ENCODE measurements around the gene LDLRAD4.

LDLRAD4 gene

GRCh38 chr18:13270279-13270855 is 51.8 kb downstream of the LDLRAD4 start:
- H3K4me2 ChIP-seq (ENCODE audit: low read length), result no peak overlapping the region
- H3K27ac ChIP-seq, result no peak overlapping the region
- H3K9me3 ChIP-seq (ENCODE audit: control insufficient read depth, low read length), result no peaks in the 10 kb centered on the region
- H2AFZ ChIP-seq, result no peak overlapping the region
- no peaks in the 10 kb centered on the region for H3K36me3 ChIP-seq (ENCODE audit: control insufficient read depth, insufficient read depth, low read length)
- TF ChIP-seq CTCF (IDR thresholded peaks at IDR 0.05), result no peak
- peaks cover 9% of the 10 kb centered on the region for H3K79me2 ChIP-seq
- no peak overlapping the region for H3K9ac ChIP-seq
- no peaks in the 10 kb centered on the region for H3K4me1 ChIP-seq
- H3K27me3 ChIP-seq (ENCODE audit: control insufficient read depth, insufficient read depth, low read length), result no peaks in the 10 kb centered on the region
- no peak overlapping the region for H3K4me3 ChIP-seq (ENCODE audit: low read depth, low read length)

- no peaks in the 10 kb centered on the region for H3K4me1 ChIP-seq
- TF ChIP-seq CTCF (IDR thresholded peaks at IDR 0.05), result no peak
- H3K36me3 ChIP-seq (ENCODE audit: control insufficient read depth, insufficient read depth, low read length), result no peaks in the 10 kb centered on the region
Observed at GRCh38 chr18:13271302-13271911, 52.8 kb downstream of the LDLRAD4 start.

GRCh38 chr18:13272416-13272815 is 53.9 kb downstream of the LDLRAD4 start:
- H2AFZ ChIP-seq, result no peak overlapping the region
- H3K4me3 ChIP-seq (ENCODE audit: low read depth, low read length), result no peak overlapping the region
- no peak overlapping the region for H3K9ac ChIP-seq
- TF ChIP-seq CTCF (IDR thresholded peaks at IDR 0.05), result no peak
- no peaks in the 10 kb centered on the region for H3K27me3 ChIP-seq (ENCODE audit: control insufficient read depth, insufficient read depth, low read length)
- no peak overlapping the region for H3K4me2 ChIP-seq (ENCODE audit: low read length)
- H3K79me2 ChIP-seq, result peaks cover 6% of the 10 kb centered on the region
- no peaks in the 10 kb centered on the region for H3K9me3 ChIP-seq (ENCODE audit: control insufficient read depth, low read length)
- no peaks in the 10 kb centered on the region for H3K36me3 ChIP-seq (ENCODE audit: control insufficient read depth, insufficient read depth, low read length)
- H3K4me1 ChIP-seq, result no peaks in the 10 kb centered on the region
- no peak overlapping the region for H3K27ac ChIP-seq

More at GRCh38 chr18:13271302-13271911, 52.8 kb downstream of the LDLRAD4 start:
- Histone ChIP-seq H3K9me3 (ENCODE audit: control insufficient read depth, low read length) (no peaks in the 10 kb centered on the region), H3K4me2 (ENCODE audit: low read length) (no peak overlapping the region), H3K4me3 (ENCODE audit: low read depth, low read length) (no peak overlapping the region), H3K9ac (no peak overlapping the region), H3K27ac (no peak overlapping the region), H2AFZ (no peak overlapping the region), H3K79me2 (peaks cover 6% of the 10 kb centered on the region), H3K27me3 (ENCODE audit: control insufficient read depth, insufficient read depth, low read length) (no peaks in the 10 kb centered on the region)

GRCh38 chr18:13273800-13274199 is 55.2 kb downstream of the LDLRAD4 start:
- H3K9me3 ChIP-seq (ENCODE audit: control insufficient read depth, low read length), result no peaks in the 10 kb centered on the region
- H3K4me3 ChIP-seq (ENCODE audit: low read depth, low read length), result no peak overlapping the region
- H3K36me3 ChIP-seq (ENCODE audit: control insufficient read depth, insufficient read depth, low read length), result no peaks in the 10 kb centered on the region
- H3K27me3 ChIP-seq (ENCODE audit: control insufficient read depth, insufficient read depth, low read length), result no peaks in the 10 kb centered on the region
- H3K4me2 ChIP-seq (ENCODE audit: low read length), result no peak overlapping the region
- no peak overlapping the region for H3K27ac ChIP-seq
- H3K4me1 ChIP-seq, result no peaks in the 10 kb centered on the region
- H2AFZ ChIP-seq, result no peak overlapping the region
- H3K9ac ChIP-seq, result no peak overlapping the region
- peaks cover 6% of the 10 kb centered on the region for H3K79me2 ChIP-seq
- no peak for TF ChIP-seq CTCF (IDR thresholded peaks at IDR 0.05)

- TF ChIP-seq CTCF (IDR thresholded peaks at IDR 0.05), result no peak
- no peaks in the 10 kb centered on the region for H3K27me3 ChIP-seq (ENCODE audit: control insufficient read depth, insufficient read depth, low read length)
- H3K4me3 ChIP-seq (ENCODE audit: low read depth, low read length), result no peak overlapping the region
- peaks cover 3% of the 10 kb centered on the region for H3K79me2 ChIP-seq
- H2AFZ ChIP-seq, result no peak overlapping the region
- no peaks in the 10 kb centered on the region for H3K4me1 ChIP-seq
- no peaks in the 10 kb centered on the region for H3K36me3 ChIP-seq (ENCODE audit: control insufficient read depth, insufficient read depth, low read length)
- H3K27ac ChIP-seq, result no peak overlapping the region
- no peak overlapping the region for H3K9ac ChIP-seq
- H3K4me2 ChIP-seq (ENCODE audit: low read length), result no peak overlapping the region
- no peaks in the 10 kb centered on the region for H3K9me3 ChIP-seq (ENCODE audit: control insufficient read depth, low read length)
Observed at GRCh38 chr18:13275075-13275474, 56.5 kb downstream of the LDLRAD4 start.
